Bronchial epithelial cell (primary cell): ENCODE results near the gene DDAH1. TPM values are rescaled to one million over a fixed set of nuclear protein-coding genes. Genes with fewer than 3 reads are reported as not detected.
"Not testable (repeated sequence)": the region's sequence is repeated elsewhere in the genome, so short reads cannot be mapped to it uniquely, and the experiment has no call there.

ENCODE experiments used
- DNase-seq: peaks from one replicate; pipeline ENCODE4 v3.0.0-alpha.2; 2010; ENCODE audit warnings: low read depth
- FAIRE-seq: peaks from 2 replicates; lab custom pipeline; 2011; peaks lifted over from hg19 to GRCh38; lab: Jason Lieb, UNC
- H3K27me3 ChIP-seq: 2 replicates; pipeline ENCODE4 v1.5.1; 2011; ENCODE audit warnings: low read length; ENCODE audit not compliant: control insufficient read depth, insufficient read depth
- H3K36me3 ChIP-seq: 2 replicates; pipeline ENCODE4 v1.5.1; 2011; ENCODE audit warnings: low read length; ENCODE audit not compliant: control insufficient read depth, insufficient read depth
- H3K4me3 ChIP-seq: 2 replicates; pipeline ENCODE4 v1.5.1; 2011; ENCODE audit warnings: mild to moderate bottlenecking, low read depth, low read length, control low read depth
- CTCF ChIP-seq: IDR thresholded peaks from 2 replicates; pipeline ENCODE4 v1.5.1; 2011; ENCODE audit warnings: mild to moderate bottlenecking, moderate library complexity, low read length, control low read depth, inconsistent platforms; ENCODE audit not compliant: insufficient read depth, severe bottlenecking
- total RNA-seq: library from RNA; depleted of rRNA; stranded (reverse); fragments of >200 nt; gene quantifications from 2 replicates; pipeline ENCODE4 v1.2.1, GENCODE V29; 2014

Gene DDAH1
- total RNA-seq, 1 donor from 2014 or later: 1.6 TPM

GRCh38 chr1:85479491-85479890, 14.5 kb upstream of the DDAH1 start:
- H3K27me3 ChIP-seq: no peaks in the 10 kb centered on the region
- no peak overlapping the region for H3K4me3 ChIP-seq
- no peak for TF ChIP-seq CTCF
- DNase-seq: no peak
- no peak for FAIRE-seq
- no peaks in the 10 kb centered on the region for H3K36me3 ChIP-seq

DNA sequence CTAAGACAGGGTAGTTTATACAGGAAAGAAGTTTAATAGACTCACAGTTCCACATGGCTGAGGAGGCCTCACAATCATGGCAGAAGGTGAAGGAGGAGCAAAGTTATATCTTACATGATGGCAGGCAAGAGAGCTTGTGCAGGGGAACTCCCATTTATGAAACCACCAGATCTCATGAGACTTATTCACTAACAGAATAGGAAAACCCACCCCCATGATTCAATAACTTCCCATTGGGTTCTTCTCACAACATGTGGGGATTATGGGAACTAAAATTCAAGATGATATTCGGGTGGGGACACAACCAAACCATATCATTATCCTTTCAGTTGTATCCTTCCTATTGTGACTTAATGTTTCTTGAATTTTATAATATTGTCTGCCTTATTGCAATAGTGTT, 13.4 kb upstream of the DDAH1 start:
- no peak for FAIRE-seq
- DNase-seq: no peak
- Histone ChIP-seq H3K27me3 (no peaks in the 10 kb centered on the region), H3K4me3 (no peak overlapping the region), H3K36me3 (no peaks in the 10 kb centered on the region)
- TF ChIP-seq CTCF: no peak

GRCh38 chr1:85475055-85475454, 10.1 kb upstream of the DDAH1 start:
- Histone ChIP-seq H3K4me3 (no peak overlapping the region), H3K36me3 (no peaks in the 10 kb centered on the region), H3K27me3 (no peaks in the 10 kb centered on the region)
- DNase-seq (no peak), FAIRE-seq (no peak)
- TF ChIP-seq CTCF: no peak

- H3K4me3 ChIP-seq: no peak overlapping the region
- TF ChIP-seq CTCF: no peak
- H3K36me3 ChIP-seq: no peaks in the 10 kb centered on the region
- H3K27me3 ChIP-seq: no peaks in the 10 kb centered on the region
- peak; percentile 98 for DNase-seq
- FAIRE-seq: no peak
These were observed 8.4 kb upstream of the DDAH1 start for GRCh38 chr1:85473390-85473789.

GRCh38 chr1:85471558-85471957, 6.6 kb upstream of the DDAH1 start:
- TF ChIP-seq CTCF: no peak
- DNase-seq (no peak), FAIRE-seq (peak; percentile 7)
- Histone ChIP-seq H3K36me3 (no peaks in the 10 kb centered on the region), H3K27me3 (no peaks in the 10 kb centered on the region), H3K4me3 (no peak overlapping the region)

DNA sequence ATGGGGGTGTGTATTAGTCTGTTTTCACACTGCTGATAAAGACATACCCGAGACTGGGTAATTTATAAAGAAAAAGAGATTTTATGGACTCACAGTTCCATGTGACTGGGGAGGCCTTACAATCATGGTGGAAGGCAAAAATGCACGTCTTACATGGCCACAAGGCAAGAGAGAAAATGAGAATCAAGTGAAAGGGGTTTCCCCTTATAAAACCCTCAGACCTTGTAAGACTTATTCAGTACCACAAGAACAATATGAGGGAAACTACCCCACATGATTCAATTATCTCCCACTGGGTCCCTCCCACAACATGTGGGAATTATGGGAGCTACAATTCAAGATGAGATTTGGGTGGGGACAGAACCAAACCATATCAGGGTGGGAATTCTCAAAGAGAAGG, 5.2 kb upstream of the DDAH1 start:
- not testable (repeated sequence) for H3K36me3 ChIP-seq, FAIRE-seq, H3K27me3 ChIP-seq, H3K4me3 ChIP-seq, DNase-seq
